Activated CD4-positive, alpha-beta T cell treated with anti-CD3 and anti-CD28 coated beads, Interleukin-2, amount 50 U/mL, for 16 hours (primary cell): ENCODE data around the gene WDTC1.
"Not testable (repeated sequence)": the region's sequence is repeated elsewhere in the genome, so short reads cannot be mapped to it uniquely, and the experiment has no call there.

ENCODE experiments used
- DNase-seq: peaks from one replicate; pipeline ENCODE4 v3.0.0-alpha.2; 2020

Gene WDTC1

GRCh38 chr1:27234049-27234882 is at the start of gene WDTC1:
Gene WDTC1 (plus strand): TSS chr1:27234632. CDS start chr1:27261055, 26,423 bp downstream.
- peak; percentile 98 for DNase-seq

- DNase-seq = not testable (repeated sequence)
These were observed 49.8 kb upstream of the WDTC1 start for GRCh38 chr1:27184665-27185064.

- no peak for DNase-seq
These were observed 42.3 kb upstream of the WDTC1 start for GRCh38 chr1:27192039-27192529.

GRCh38 chr1:27193194-27193593 is 41.2 kb upstream of the WDTC1 start:
- DNase-seq = no peak

- DNase-seq = no peak
These were observed 33.1 kb upstream of the WDTC1 start for GRCh38 chr1:27201295-27201694.

- no peak for DNase-seq
These were observed 30.5 kb upstream of the WDTC1 start for GRCh38 chr1:27203946-27204345.

- DNase-seq = not testable (repeated sequence)
These were observed 27.2 kb upstream of the WDTC1 start for GRCh38 chr1:27207238-27207637.

- not testable (repeated sequence) for DNase-seq
These were observed 26.1 kb upstream of the WDTC1 start for GRCh38 chr1:27208143-27208850.

GRCh38 chr1:27216466-27216865 is 18.0 kb upstream of the WDTC1 start:
- DNase-seq = no peak

- no peak for DNase-seq
These were observed 17.0 kb upstream of the WDTC1 start for GRCh38 chr1:27217401-27217800.

GRCh38 chr1:27218736-27219135 is 15.7 kb upstream of the WDTC1 start:
- DNase-seq = no peak

GRCh38 chr1:27220096-27220495 is 14.3 kb upstream of the WDTC1 start:
- no peak for DNase-seq

- not testable (repeated sequence) for DNase-seq
These were observed 13.5 kb upstream of the WDTC1 start for GRCh38 chr1:27220702-27221497.

GRCh38 chr1:27225621-27226020 is 8.8 kb upstream of the WDTC1 start:
- DNase-seq = no peak

- DNase-seq = no peak
These were observed 6.7 kb upstream of the WDTC1 start for GRCh38 chr1:27227765-27228164.

GRCh38 chr1:27233667-27234048 is 774 bp upstream of the WDTC1 start:
- DNase-seq = no peak

- no peak for DNase-seq
These were observed 1.4 kb downstream of the WDTC1 start for GRCh38 chr1:27235827-27236226.

- DNase-seq = no peak
These were observed 2.7 kb downstream of the WDTC1 start for GRCh38 chr1:27237112-27237511.

GRCh38 chr1:27238032-27238431 is 3.6 kb downstream of the WDTC1 start:
- DNase-seq = no peak

- DNase-seq = no peak
These were observed 7.2 kb downstream of the WDTC1 start for GRCh38 chr1:27241677-27242076.

GRCh38 chr1:27243665-27244064 is 9.2 kb downstream of the WDTC1 start:
- DNase-seq = not testable (repeated sequence)

GRCh38 chr1:27246194-27246593 is 11.8 kb downstream of the WDTC1 start:
- DNase-seq = no peak

- DNase-seq = no peak
These were observed 19.2 kb downstream of the WDTC1 start for GRCh38 chr1:27253596-27253995.
